GM18520 (cell line): ENCODE measurements around the gene ZNFX1.
"Not testable (repeated sequence)": the region's sequence is repeated elsewhere in the genome, so short reads cannot be mapped to it uniquely, and the experiment has no call there.

Experiments
- ATAC-seq: cut with Tn5 transposase; IDR thresholded peaks from one replicate; pipeline ENCODE4 v1.9.1; 2021; ENCODE audit not compliant: unreplicated experiment

Gene ZNFX1

DNA sequence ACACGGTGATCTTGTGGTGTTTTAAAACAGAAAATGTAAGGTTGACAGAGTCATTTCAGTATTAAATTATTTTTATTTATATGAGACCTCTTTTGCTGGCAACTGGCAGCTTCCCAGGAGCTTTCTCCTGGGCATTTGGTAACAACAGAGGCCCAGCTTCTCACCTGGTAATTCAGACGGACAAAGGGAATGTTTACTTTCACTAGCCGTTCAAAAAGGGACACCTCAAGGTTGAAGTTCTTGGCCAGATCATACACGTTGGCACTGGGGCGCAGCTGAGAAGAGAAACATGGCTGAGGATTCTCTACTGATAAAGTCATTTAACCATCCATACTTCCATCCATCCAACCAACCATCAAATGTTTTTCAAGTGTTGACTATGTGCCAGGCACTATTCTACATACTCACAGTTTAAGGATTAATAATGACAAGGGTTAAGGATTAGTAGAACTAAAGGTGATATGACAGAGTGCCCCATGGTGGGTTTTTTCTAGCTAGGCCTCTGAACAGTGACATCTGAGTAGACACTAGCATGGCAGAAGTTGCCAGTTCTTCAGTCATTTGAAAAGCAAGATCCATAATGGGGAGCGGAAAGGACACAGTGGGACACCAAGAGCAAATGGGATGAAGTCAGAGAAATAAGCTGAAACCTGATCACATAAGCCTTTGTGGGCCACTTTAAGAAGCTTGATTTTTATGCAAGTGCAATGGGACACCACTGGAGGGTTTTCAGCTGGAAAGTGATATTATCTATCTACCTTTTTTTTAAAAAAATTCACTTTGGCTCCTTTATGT lies 25.1 kb downstream of the ZNFX1 start:
- no peak for ATAC-seq

DNA sequence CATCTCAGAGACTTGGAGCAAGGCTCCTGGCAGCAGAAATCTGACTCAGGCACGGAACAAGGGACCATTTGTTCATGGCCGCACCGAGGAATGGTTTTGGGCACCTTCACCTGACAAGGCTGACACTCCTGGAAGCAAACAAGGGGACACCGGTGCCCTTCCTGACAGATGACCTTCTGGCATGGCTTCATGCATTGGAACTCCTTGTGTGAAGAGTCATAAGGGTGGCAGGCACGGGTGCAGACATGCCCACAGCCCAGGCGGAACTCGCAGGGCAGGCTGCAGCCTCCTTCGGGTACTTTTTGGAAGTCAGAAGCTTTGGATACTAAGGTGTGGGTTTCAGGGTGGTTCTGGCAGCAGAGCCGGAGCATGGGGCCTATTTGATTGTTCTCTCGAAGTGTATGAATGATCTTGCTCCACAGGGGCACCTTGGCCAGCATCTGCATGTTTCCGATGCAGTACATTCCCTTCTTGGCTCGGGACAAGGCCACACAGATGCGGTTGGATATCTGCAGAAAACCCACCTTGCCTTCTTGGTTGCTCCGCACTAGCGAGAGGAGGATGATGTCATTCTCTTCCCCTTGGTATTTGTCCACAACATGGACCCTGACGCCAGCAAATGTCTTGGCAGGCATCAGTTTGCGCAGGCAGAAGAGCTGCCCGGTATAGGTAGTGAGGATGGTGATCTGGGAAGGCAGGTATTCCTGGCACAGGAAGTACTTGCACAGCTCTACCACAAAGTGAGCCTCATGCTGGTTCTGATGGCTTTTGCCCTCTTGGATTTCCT lies 28.8 kb downstream of the ZNFX1 start:
- no peak for ATAC-seq

DNA sequence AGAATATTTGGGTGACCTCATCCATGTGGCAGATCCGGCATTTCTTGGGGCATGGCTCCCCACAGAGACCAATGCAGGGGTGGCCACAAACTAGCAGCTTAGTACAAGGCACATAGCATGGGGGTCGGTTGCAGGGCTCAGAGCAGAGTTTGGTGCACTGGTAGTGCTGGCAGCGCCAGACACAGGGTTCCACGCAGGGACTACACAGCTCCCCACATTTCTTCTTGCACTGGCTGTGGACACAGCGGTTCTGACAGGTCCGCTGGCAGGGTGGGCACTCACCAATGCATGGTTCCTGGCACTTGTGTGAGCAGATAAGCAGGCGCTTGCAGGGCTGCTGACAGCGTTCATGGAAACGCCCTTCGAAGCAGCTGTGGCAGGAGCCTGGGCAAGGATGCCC lies 29.6 kb downstream of the ZNFX1 start:
- no peak for ATAC-seq

DNA sequence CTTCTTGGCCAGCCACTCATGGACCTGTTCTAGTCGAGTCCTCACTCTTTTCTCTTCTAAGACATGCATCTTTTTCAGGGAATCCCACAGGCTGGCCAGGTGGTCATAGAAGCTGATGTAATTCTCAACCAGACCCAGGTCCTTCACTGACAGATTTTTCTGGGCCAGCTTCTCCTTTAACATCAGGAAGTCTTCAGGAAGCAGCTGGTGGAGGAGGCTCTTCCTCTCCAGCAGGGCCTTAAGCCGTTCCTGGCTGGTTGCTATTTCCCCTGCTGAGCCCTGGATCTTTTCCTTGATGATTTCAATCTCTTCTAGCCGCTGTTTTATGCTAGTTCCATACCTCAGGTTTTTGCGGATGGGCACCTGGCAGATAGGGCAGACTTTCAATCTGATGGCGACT lies 30.1 kb downstream of the ZNFX1 start:
- no peak for ATAC-seq

DNA sequence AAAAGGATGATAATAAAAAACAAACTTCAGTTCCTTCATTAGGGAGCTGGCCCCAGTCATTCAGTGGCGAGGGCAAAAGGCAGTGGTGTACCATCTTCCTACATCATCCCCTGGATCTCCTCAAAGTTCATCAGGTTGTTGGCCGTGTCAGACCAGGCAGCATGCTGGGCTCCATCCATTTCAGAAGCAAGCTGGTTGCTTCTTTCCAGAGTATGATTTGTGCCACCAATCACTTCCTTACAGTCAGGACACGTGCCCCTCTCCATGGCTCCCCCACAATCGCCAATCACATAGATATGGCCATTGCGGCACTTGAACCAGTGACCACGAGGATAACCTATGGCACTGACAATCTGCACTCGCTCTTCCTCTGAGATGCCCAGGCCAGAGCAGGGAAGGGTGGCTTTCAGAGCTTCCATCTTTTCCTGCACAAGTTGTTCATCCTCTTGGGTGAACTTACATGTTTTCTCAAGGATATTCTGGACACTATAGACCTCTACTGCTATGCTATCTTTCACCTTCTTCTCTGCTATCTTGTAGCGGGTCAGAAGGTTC lies 30.6 kb downstream of the ZNFX1 start:
- no peak for ATAC-seq

DNA sequence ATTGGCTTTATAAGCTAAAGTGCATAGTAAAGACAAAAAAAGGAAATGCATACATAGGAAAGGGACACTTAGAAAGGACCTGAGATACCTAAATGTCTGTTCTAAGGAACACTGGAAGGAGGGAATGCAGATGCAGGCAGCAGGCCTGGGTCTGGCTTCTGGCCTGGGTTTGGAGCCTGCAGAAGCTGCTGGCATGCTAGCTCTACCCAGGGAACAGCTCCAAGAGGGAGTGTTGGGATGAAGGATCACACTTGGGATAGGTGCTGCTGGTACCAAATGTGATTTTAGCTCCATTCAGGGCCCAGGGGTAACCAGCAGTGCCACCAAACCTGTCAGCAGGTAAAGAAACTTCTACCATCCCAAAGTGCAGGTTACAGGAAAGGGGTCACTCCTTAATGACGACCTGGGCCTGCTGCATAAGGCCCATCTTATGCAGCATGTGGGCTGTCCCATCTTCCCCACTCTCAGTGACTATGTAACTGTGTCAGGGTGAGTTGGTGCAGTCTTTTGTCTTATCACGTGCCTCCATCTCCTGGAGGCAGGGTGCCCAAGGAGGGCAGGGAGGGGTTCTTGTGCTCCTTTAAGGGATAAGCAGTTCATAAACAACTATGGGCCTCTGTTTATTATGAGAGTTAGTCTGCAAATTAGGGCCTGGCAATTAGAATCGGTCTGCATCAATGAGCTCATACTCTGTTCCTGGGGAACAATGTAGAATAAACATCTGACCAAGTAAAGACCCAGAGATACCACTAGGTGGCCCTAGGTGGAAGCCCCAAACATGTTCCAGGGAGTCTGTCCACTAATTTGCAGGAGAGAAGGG lies 31.7 kb downstream of the ZNFX1 start:
- ATAC-seq = no peak

DNA sequence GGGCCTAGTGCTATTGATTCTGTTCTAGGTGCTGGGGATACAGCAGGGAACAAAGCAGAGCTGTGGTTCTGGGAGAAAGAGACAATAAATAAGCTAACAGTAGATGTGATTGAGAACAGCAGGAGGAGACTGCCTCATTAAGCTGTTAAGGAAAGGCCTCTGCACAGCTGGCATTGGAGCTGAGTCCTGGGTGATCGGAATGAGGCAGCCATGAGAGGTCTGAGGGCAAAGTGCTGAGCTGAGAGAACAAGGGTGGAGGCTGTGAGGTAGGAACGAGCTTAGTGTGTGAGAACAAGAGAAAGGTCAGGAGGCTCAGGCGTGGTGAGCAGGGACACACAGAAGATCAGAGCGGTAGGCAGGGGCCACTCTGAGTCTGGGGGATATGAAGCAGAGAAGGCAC lies 40.3 kb downstream of the ZNFX1 start:
- ATAC-seq = no peak

DNA sequence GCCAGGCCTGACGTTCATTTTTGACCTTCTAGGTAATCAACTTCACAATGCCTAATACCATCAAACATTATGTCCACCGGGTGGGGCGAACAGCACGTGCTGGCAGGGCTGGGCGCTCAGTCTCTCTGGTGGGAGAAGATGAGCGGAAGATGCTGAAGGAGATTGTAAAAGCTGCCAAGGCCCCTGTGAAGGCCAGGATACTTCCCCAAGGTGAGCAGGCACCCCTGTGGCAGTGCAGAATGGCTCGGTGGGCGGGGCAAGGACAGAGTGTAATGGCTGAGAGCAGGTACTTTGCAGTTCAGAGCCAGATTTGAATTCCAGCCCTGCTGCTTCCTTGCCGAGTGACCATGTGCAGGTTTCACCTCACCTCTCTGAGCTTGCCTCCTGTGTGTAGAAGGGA lies 41.6 kb downstream of the ZNFX1 start:
- ATAC-seq = no peak

DNA sequence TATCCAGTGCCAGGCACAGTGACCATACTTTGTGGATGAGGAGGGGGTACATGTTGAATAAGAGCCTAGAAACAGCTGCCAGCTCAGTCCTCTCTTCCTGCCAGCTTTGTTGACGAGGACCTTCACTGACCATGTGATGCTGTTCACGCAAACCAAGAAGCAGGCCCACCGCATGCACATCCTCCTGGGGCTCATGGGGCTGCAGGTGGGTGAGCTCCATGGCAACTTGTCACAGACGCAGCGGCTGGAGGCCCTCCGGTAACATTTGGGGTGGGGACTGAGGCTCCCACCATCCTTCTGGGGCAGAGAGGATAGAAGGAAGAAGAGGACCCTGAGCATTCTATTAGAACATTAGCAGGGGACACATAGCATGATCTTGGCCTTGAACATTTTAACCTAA lies 43.0 kb downstream of the ZNFX1 start:
- no peak for ATAC-seq

DNA sequence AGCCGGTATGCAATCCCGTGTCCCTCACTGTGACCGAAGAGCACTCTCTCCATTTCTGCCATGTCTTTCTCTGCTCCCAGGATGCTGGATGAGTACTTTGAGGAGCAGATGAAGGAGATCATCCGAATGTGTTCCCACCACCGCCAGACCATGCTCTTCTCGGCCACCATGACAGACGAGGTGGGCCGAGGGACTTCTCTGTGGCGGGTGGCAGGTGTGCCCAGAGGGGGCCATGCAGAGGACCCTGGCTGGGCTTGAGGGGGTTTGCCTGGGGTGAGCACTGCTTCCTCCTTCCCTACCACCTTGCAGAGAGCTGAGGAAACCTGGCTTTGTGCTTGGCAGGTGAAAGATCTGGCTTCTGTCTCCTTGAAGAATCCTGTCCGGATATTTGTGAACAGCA lies 44.6 kb downstream of the ZNFX1 start:
- no peak for ATAC-seq

DNA sequence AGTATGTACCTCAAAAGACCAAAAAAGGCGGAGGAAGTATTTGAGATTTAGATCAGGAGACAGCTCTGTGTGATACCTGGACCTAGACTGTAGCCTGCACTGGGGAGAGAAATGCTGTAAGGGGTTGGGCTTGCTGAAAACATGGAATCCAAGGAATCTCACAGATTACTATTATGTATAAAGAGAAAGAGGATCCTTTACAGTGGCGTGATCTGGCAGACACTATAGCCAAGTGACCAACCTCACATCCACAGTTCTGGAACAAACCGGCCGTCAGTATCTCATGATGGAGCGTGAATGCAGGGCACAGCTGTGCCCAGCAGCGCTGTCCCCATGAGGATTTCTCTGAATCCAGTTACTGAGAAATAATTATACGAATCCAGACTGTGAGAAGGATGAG lies 46.4 kb downstream of the ZNFX1 start:
- ATAC-seq = no peak

DNA sequence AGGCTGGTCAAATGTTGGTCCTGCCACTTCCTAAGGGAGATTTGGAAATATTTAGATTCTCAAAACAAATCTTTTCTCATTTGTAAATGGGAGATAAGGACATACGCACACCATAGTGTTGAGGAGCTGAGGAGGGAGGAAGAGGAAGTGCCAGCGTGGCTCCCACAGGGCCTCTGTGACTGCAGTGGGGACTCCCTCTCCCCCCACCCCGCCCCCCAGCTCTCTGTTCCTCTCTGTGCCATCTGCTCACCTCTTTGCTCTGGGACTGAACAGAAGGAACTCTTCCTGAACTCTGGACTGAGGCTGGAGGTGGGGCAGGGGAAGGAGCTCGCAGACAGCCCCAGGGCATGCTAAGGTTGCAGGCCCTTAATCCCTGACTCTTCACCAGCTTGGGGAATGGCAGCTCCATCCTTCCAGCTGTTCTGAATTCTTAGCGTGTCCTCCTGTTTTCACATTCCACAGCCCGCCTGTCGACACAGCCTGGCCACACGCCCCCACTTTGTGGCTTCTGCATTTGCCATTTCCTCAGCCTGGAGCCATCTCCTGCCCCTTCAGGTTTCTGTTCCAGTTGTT lies 47.2 kb downstream of the ZNFX1 start:
- ATAC-seq = no peak

DNA sequence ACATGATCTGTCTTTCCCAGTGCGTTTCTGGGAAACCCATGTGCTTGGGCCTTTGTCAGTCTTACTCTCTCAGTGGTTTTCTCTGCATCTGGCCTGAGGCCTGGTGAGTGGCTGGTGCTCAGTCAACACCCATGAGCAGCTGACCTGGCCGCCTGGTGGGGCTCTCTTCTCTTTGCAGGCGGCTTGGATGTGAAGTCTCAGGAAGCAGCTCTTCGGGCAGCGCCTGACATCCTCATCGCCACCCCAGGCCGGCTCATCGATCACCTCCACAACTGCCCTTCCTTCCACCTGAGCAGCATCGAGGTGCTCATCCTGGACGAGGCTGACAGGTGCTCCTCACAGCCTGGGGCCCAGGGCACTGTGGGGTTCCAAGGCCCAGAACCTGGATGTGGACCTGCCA lies 47.8 kb downstream of the ZNFX1 start:
- ATAC-seq = no peak

DNA sequence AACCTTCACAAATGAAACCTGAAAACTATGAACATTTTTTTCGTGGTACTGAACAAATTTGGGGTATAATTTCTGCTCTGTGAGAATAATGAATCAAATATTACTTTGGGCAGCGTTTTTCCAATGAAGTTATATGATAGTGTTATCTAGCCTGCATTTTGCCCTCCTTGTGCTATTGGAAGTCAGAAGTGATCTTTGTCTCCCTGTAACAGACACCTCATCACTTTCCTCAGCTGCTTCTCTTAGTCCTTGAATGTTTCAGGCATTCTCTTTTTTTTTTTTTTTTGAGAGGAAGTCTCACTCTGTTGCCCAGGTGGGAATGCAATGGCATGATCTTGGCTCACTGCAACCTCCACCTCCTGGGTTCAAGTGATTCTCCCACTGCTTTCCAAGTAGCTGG lies 48.5 kb downstream of the ZNFX1 start:
- no peak for ATAC-seq

DNA sequence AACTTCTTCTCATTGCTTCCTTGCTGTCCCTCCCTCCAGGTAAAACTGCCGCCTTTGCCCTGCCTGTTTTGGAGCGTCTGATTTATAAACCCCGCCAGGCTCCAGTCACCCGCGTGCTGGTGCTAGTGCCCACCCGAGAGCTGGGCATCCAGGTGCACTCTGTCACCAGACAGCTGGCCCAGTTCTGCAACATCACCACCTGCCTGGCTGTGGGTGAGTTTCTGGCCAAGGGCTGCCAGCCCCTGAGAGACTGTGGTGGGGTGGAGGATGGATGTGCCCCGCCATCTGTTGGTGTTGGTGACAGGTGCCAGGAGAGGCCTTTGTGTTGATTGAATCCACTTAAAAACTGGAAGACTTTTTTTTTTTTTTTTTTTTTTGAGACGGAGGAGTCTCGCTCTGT lies 49.2 kb downstream of the ZNFX1 start:
- no peak for ATAC-seq

DNA sequence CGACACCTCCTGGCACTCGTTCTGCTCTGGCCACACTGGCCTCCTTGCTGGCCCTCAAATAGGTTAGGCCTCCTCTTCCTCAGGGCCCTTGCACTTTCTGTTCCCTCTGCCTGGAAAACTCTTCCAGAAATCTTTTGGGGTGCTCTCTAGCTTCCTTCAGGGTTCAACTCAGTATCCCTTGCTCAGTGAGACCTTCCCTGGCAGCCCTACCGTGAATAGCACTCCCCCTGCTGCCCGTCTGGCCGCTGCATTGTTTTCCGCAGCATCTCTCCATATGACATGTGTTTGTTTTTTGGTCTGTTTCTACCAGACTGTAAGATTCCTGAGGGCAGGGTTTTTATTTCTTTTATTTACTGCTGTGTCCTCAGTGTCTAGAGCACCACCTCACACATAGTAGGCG lies 52.0 kb downstream of the ZNFX1 start:
- no peak for ATAC-seq

DNA sequence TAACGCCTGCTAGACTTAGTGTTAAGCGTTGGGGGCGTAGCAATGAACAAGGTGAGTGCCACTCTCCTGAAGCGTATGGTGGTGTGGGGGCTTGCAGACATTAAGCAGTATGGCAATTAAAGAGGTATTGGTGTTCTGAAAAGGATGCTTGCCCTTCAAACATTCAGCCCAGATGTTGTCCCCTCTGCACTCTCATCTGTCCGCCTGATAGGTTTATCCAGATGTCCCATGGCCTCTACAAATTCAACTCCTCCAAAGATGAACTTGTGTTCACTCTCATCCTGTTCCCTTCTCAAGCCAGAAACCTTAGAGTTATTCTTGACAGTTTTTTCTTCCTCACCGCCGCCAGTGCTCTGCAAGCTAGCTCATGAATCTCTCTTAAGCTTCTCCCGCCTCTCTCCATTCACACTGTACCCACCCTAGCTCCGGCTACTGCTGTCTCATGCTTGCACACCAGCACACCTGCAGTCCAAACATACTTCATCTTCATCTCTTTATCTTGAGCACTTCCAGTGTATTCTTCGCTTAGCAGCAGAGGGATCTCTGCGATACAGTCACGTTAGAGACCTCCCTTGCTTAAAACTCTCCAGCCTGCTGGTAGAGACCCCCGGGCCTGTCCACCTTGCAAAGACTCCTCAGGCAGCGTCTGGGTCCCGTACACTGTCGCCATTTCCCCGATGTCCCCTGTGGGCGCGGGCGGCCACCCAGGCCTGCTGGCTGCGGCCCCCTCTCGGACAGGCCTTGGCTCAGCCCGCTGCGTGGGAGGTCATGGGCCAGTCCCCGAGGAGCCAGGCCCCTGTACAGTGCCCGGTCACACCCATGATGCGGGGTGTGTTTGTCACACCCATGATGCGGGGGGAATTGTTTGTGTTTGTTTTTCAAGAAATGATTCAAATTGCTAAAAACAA lies 57.7 kb downstream of the ZNFX1 start:
- ATAC-seq = no peak

DNA sequence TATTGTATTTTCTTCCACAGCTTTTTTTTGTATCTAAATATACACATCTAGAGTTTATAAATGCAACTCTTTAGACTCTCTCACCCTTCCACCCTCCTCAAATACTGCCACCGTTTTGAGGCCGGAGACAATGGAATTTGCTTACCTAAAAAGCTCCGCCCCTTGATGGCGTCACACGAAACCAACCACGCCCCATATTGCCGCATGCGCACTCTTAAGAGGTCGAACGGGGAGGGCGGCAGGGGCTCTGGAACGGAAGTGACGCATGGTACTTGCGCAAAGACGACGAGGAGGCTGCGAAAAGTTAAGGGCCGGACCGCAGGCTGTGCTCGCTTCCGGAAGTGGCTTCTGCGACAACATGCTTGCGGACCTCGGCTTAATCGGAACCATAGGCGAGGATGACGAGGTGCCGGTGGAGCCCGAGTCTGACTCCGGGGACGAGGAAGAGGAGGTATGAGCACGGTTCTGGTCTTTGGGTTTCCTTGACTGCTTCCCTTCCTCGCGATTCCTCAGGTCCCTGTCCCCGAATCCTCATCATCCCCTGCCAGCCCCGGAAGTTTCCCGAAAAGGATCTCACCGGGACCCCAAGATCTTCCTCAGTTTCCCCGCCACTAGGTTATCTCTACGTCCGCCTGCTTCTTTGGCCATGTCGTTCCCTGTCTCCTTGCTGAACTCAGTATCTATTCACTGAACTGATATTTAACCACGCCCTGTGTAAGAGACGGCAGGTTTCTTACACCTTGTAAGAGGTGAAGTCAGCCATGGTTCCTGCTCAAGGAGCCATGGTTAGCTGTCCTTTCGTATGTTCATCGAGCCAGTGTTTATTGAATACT lies 58.5 kb downstream of the ZNFX1 start, which contains the start of gene DDX27:
DDX27 (plus strand) TSS at position 326 of the 833 bp plus-strand sequence; CDS start at position 359, 33 bp downstream.
- ATAC-seq = peak; percentile 80

DNA sequence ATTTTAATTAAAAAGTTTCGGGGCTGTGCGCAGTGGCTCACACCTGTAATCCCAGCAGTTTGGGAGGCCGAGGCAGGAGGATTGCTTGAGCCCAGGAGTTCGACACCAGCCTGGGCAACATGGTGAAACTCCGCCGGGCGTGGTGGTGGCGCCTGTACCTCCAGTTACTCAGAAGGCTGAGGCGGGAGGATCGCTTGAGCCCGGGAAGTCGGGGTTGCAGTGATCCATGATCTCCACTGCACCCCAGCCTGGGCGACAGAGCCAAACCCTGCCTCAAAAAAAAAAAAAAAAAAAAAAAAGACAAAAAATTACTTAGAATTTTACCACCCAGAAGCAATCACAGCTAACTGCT lies 59.1 kb downstream of the ZNFX1 start:
- not testable (repeated sequence) for ATAC-seq
